ENCODE results near the gene NFASC.

DNA sequence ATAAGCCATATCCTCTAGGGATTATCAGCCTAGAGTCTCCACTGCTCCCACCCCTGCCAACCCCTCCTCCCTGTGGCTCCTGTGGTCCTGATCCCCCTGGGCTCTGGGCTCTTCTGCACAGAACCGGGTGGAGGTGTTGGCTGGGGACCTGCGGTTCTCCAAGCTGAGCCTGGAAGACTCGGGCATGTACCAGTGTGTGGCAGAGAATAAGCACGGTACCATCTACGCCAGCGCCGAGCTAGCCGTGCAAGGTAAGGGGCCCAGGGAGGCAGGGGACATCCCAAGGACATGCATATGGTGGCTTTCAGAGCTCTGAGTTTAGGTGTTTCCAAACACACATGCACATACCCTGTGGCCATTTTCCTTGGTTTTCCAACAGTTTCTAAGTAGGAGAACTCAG lies 191.7 kb downstream of the NFASC start:
- no peak for TF ChIP-seq POLR2A (IDR thresholded peaks at IDR 0.05)
- TF ChIP-seq, protein P1, sequence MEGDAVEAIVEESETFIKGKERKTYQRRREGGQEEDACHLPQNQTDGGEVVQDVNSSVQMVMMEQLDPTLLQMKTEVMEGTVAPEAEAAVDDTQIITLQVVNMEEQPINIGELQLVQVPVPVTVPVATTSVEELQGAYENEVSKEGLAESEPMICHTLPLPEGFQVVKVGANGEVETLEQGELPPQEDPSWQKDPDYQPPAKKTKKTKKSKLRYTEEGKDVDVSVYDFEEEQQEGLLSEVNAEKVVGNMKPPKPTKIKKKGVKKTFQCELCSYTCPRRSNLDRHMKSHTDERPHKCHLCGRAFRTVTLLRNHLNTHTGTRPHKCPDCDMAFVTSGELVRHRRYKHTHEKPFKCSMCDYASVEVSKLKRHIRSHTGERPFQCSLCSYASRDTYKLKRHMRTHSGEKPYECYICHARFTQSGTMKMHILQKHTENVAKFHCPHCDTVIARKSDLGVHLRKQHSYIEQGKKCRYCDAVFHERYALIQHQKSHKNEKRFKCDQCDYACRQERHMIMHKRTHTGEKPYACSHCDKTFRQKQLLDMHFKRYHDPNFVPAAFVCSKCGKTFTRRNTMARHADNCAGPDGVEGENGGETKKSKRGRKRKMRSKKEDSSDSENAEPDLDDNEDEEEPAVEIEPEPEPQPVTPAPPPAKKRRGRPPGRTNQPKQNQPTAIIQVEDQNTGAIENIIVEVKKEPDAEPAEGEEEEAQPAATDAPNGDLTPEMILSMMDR (IDR thresholded peaks at IDR 0.05), result no peak

Measured in sigmoid colon (tissue), 3 donors.